ENCODE data around the gene UNC13A.

UNC13A gene

DNA sequence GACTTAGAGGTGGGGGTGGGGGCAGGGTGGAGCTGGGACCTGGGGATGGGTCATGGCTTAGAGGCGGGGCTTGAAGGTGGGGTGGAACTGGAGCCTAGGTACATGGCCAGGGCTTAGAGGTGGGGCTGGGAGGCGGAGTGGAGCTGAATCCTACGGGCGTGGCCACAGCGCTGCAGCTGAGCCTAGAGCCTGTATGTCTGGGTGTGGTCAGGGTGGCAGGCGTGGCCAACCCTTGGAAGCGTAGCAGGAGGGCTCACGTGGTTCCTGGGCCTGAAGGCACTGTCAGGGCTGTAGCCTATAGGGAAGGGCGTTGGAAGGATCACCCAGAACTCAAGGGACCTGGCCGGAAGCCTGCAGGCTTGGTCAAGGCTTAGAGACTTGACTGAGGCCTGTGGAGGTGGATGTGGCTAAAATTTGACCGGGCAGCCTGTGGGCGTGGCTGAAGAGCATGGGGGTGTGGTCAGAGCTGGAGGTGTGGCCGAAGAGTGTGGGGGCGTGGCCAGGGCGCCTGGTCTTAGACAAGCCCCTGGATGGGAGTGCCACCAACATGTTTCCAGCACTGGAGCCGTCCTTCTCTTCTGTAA is 108.4 kb downstream of the UNC13A start:
- H3K9me3 Mint-ChIP-seq, result no peaks in the 10 kb centered on the region
- peaks cover 28% of the 10 kb centered on the region for H3K4me1 Mint-ChIP-seq
- peaks cover 4% of the 10 kb centered on the region for H3K27me3 Mint-ChIP-seq (ENCODE audit: low read depth, poor library complexity)
- peak; percentile 78 for DNase-seq
- TF ChIP-seq, protein P1, sequence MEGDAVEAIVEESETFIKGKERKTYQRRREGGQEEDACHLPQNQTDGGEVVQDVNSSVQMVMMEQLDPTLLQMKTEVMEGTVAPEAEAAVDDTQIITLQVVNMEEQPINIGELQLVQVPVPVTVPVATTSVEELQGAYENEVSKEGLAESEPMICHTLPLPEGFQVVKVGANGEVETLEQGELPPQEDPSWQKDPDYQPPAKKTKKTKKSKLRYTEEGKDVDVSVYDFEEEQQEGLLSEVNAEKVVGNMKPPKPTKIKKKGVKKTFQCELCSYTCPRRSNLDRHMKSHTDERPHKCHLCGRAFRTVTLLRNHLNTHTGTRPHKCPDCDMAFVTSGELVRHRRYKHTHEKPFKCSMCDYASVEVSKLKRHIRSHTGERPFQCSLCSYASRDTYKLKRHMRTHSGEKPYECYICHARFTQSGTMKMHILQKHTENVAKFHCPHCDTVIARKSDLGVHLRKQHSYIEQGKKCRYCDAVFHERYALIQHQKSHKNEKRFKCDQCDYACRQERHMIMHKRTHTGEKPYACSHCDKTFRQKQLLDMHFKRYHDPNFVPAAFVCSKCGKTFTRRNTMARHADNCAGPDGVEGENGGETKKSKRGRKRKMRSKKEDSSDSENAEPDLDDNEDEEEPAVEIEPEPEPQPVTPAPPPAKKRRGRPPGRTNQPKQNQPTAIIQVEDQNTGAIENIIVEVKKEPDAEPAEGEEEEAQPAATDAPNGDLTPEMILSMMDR (IDR thresholded peaks at IDR 0.05), result no peak
- H3K36me3 Mint-ChIP-seq (ENCODE audit: low read depth), result peaks cover 43% of the 10 kb centered on the region
- no peak overlapping the region for H3K4me3 Mint-ChIP-seq
- H3K27ac Mint-ChIP-seq, result peak overlapping the region; percentile 68

DNA sequence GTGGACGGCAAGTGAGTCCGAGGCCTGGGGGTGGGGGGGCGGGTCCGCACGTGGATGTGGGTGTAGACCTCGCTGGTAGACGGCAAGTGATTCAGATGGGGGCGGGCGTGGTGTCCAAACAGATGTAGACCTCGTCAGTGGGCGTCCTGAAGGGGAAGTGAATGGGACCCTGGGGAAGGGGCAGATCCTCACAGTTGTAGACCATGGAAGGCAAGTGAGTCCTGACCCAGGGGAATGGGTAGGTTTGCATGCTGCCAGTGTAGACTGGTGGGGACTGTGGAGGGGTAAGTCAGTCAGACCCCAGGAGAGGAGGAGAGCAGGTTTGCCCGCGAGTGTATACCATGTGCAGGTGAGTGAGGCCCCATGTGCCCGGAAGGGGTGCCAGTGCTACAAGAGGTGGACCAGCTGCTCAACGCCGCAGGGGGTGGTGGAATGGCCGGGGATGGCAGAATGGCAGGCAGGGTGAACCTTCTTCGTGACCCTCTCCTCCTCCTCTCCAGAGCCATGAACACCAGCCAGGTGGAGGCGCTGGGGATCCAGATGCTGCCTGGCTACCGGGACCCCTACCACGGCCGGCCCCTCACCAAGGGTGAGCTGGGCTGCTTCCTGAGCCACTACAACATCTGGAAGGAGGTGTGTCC is 110.6 kb downstream of the UNC13A start:
- Mint-ChIP-seq H3K27ac (no peak overlapping the region), H3K4me1 (peaks cover 28% of the 10 kb centered on the region), H3K27me3 (ENCODE audit: low read depth, poor library complexity) (no peaks in the 10 kb centered on the region), H3K36me3 (ENCODE audit: low read depth) (peaks cover 47% of the 10 kb centered on the region), H3K4me3 (no peak overlapping the region), H3K9me3 (no peaks in the 10 kb centered on the region)
- TF ChIP-seq, protein P1 (IDR thresholded peaks at IDR 0.05), result no peak
- DNase-seq, result no peak

DNA sequence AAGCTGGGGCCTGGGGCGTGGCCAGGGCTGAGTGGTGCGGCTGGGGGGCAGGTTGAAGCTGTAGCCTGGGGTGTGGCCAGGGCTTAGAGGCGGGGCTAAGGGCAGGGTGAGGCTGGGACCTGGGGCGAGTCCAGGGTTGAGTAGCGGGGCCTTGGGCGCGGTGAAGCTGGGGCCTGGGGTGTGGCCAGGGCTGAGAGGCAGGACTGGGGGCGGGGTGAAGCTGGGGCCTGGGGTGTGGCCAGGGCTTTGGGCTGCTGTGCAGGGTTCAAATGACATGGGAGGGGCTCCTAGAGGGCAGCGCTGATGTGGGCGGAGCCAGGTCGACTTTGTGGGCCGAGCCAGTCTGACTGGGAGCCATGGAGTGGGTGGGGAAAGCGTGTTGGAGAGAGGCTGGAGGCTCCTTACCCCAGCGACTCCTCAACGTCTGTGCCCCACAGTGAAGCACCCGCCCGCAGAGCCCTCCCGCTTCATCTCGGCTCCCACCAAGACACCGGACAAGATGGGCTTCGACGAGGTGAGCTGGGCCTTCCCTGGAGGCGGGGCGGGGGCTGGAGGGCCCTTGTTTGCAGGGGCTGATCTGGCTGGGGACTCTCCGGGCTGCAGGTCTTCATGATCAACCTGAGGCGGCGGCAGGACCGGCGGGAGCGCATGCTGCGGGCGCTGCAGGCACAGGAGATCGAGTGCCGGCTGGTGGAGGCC is 111.2 kb downstream of the UNC13A start:
- H3K36me3 Mint-ChIP-seq (ENCODE audit: low read depth), result peaks cover 45% of the 10 kb centered on the region
- H3K27me3 Mint-ChIP-seq (ENCODE audit: low read depth, poor library complexity), result no peaks in the 10 kb centered on the region
- DNase-seq, result peak; percentile 97
- H3K4me1 Mint-ChIP-seq, result peaks cover 28% of the 10 kb centered on the region
- H3K4me3 Mint-ChIP-seq, result peak overlapping the region; percentile 67
- TF ChIP-seq, protein P1 (IDR thresholded peaks at IDR 0.05), result no peak
- no peaks in the 10 kb centered on the region for H3K9me3 Mint-ChIP-seq
- no peak overlapping the region for H3K27ac Mint-ChIP-seq

DNA sequence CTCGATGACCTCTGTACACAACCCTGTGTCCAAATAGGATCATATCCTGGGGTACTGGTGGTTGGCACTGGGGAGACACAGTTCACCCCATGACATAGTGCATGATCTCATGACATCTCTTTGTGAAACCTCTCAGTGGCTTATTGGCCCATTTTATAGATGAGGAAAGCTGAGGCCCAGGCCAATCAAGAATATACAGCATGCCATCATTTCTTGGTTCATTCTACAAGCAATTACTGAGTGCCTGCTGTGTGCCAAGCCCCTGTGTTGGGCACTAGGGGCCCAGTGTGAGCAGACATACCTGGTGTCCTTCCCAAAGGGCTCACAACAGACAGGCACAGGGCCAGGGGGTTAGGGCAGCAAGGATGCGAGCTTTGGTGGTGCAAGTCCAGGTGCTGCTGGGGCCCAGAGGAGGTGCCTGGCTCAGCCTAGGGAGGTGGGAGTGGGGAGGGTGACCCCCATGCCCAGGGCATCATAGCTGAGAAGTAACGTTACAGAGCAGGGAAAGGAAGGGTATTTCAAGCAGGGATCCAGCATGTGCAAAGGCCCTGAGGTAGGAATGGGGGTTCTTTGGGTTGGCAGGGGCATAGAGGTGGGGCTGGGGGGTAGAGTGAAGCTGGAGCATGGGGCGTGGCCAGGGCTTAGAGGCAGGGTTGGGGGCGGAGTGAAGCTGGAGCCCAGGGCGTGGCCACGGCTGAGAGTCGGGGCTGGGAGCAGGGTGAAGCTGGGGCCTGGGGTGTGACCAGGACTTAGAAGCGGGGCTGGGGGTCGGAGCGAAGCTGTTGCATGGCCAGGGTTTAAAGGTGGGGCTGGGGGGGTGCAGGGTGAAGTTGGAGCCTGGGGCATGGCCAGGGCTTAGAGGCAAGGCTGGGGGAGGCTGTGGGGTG is 112.0 kb downstream of the UNC13A start:
- TF ChIP-seq, protein P1 (IDR thresholded peaks at IDR 0.05), result no peak
- Mint-ChIP-seq H3K4me1 (peaks cover 28% of the 10 kb centered on the region), H3K4me3 (no peak overlapping the region), H3K9me3 (no peaks in the 10 kb centered on the region), H3K27me3 (ENCODE audit: low read depth, poor library complexity) (no peaks in the 10 kb centered on the region), H3K27ac (no peak overlapping the region), H3K36me3 (ENCODE audit: low read depth) (peaks cover 43% of the 10 kb centered on the region)
- DNase-seq, result peak; percentile 38

DNA sequence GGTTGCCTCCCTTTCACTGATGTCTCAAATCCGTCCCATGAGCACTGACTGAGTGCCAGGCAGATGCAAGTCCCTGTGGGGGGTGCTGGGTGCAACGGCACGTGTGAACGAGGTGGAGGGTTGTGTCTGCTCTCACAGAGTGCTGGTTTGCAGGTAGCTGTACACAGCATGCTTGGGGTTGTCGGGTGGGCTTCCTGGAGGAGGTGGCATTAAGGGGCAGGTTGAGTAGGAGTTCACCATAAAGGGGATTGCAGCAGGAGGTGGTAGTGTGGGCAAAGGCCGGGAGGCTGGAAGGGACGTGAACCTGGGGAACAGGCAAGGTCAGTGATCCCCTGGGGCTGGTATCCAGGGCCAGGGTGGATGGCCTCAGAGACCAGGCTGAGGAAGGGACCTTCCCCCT is 115.5 kb downstream of the UNC13A start:
- no peak for DNase-seq
- no peaks in the 10 kb centered on the region for H3K9me3 Mint-ChIP-seq
- H3K27ac Mint-ChIP-seq, result no peak overlapping the region
- TF ChIP-seq, protein P1 (IDR thresholded peaks at IDR 0.05), result no peak
- peaks cover 42% of the 10 kb centered on the region for H3K36me3 Mint-ChIP-seq (ENCODE audit: low read depth)
- H3K4me1 Mint-ChIP-seq, result peaks cover 10% of the 10 kb centered on the region
- no peaks in the 10 kb centered on the region for H3K27me3 Mint-ChIP-seq (ENCODE audit: low read depth, poor library complexity)
- no peak overlapping the region for H3K4me3 Mint-ChIP-seq

All from nephron progenitor cell (in vitro differentiated cells).